Fibroblast of lung (primary cell): ENCODE data around the gene ISG20. TPM values are rescaled to one million over a fixed set of nuclear protein-coding genes. Genes with fewer than 3 reads are reported as not detected.

Experiments
- polyA plus RNA-seq, 2 donors: library from polyadenylated mRNA; depleted of rRNA in 1 of 2; stranded (reverse) in 1 of 2; unstranded in 1 of 2; fragments of >200 nt; gene quantifications; 2 replicates each; pipeline ENCODE4 v1.2.1, GENCODE V29; 2011 to 2012; ENCODE audit warnings: missing spikeins in 1 of 2
- total RNA-seq: library from RNA; depleted of rRNA; stranded (reverse); fragments of >200 nt; gene quantifications from 2 replicates; pipeline ENCODE4 v1.2.1, GENCODE V29; 2014

Gene ISG20
- total and polyA plus RNA-seq, 2 donors (not counting 1 experiment from before 2014, with no cell fraction given) = 2.2 to 3.0 TPM

Other genes with a start within 250 kb of the ISG20 start
- 13.4 and 13.7 TPM in 2 replicates for gene MRPL46, start 171.6 kb upstream of the ISG20 start, total RNA-seq
- 21.4 and 27.0 TPM in 2 replicates for gene MRPL46, start 171.6 kb upstream of the ISG20 start, polyA plus RNA-seq
- 23.6 and 27.1 TPM in 2 replicates for gene MRPS11, start 171.3 kb upstream of the ISG20 start, total RNA-seq
- gene MRPS11, start 171.3 kb upstream of the ISG20 start, polyA plus RNA-seq = 46.4 and 84.5 TPM in 2 replicates
- 5.9 and 6.4 TPM in 2 replicates for gene DET1, start 92.3 kb upstream of the ISG20 start, total RNA-seq
- 7.4 and 8.9 TPM in 2 replicates for gene DET1, start 92.3 kb upstream of the ISG20 start, polyA plus RNA-seq
- 68.1 and 83.7 TPM in 2 replicates for gene AEN, start 17.7 kb upstream of the ISG20 start, total RNA-seq
- gene AEN, start 17.7 kb upstream of the ISG20 start, polyA plus RNA-seq = 18.5 and 27.7 TPM in 2 replicates
- gene ACAN, start 164.4 kb downstream of the ISG20 start, total RNA-seq = under 0.01 TPM in 2 replicates
- gene ACAN, start 164.4 kb downstream of the ISG20 start, polyA plus RNA-seq = 1.6 and 3.0 TPM in 2 replicates